Parathyroid adenoma (tissue), 2 donors: ENCODE results near the gene SPOCK3.

Experiments used
- H2AFZ ChIP-seq: fragments of 300-600 bp; sonication (generic); one replicate; pipeline ENCODE4 v1.7.0; 2017; ENCODE audit warnings: antibody characterized with exemption, mild to moderate bottlenecking
- H3K27ac ChIP-seq: fragments of 300-600 bp; sonication (generic); one replicate; pipeline ENCODE4 v1.7.0; 2017
- H3K27me3 ChIP-seq: fragments of 300-600 bp; sonication (generic); one replicate; pipeline ENCODE4 v1.7.0; 2017; ENCODE audit warnings: low read length; ENCODE audit not compliant: control insufficient read depth, insufficient read depth
- H3K36me3 ChIP-seq: fragments of 300-600 bp; sonication (generic); one replicate; pipeline ENCODE4 v1.7.0; 2017; ENCODE audit warnings: low read length; ENCODE audit not compliant: control insufficient read depth, insufficient read depth
- H3K4me1 ChIP-seq: fragments of 300-600 bp; sonication (generic); one replicate; pipeline ENCODE4 v1.7.0; 2017; ENCODE audit warnings: control low read depth
- H3K4me2 ChIP-seq: fragments of 300-600 bp; sonication (generic); one replicate; pipeline ENCODE4 v1.7.0; 2017; ENCODE audit warnings: low read length
- H3K4me3 ChIP-seq: fragments of 300-600 bp; sonication (generic); one replicate; pipeline ENCODE4 v1.7.0; 2017; ENCODE audit warnings: low read depth, low read length
- H3K79me2 ChIP-seq: fragments of 300-600 bp; sonication (generic); one replicate; pipeline ENCODE4 v1.7.0; 2017; ENCODE audit warnings: control low read depth
- H3K9ac ChIP-seq: fragments of 300-600 bp; sonication (generic); one replicate; pipeline ENCODE4 v1.7.0; 2017; ENCODE audit warnings: mild to moderate bottlenecking
- H3K9me3 ChIP-seq: fragments of 300-600 bp; sonication (generic); one replicate; pipeline ENCODE4 v1.7.0; 2017; ENCODE audit warnings: low read length; ENCODE audit not compliant: control insufficient read depth
- CTCF ChIP-seq: fragments of 300-600 bp; sonication (generic); IDR thresholded peaks from one replicate; pipeline ENCODE4 v1.7.0; 2017; ENCODE audit warnings: antibody characterized with exemption, mild to moderate bottlenecking
- donor health status: primary hyperparathyroidism.

The SPOCK3 gene

GRCh38 chr4:167218022-167218608, 16.2 kb downstream of the SPOCK3 start:
- Histone ChIP-seq H3K27ac (no peak overlapping the region), H2AFZ (peak overlapping the region; percentile 39), H3K4me2 (no peak overlapping the region), H3K4me3 (no peak overlapping the region), H3K79me2 (no peaks in the 10 kb centered on the region), H3K4me1 (peaks cover 4% of the 10 kb centered on the region), H3K36me3 (no peaks in the 10 kb centered on the region), H3K9me3 (no peaks in the 10 kb centered on the region), H3K9ac (no peak overlapping the region), H3K27me3 (no peaks in the 10 kb centered on the region)
- no peak for TF ChIP-seq CTCF

DNA sequence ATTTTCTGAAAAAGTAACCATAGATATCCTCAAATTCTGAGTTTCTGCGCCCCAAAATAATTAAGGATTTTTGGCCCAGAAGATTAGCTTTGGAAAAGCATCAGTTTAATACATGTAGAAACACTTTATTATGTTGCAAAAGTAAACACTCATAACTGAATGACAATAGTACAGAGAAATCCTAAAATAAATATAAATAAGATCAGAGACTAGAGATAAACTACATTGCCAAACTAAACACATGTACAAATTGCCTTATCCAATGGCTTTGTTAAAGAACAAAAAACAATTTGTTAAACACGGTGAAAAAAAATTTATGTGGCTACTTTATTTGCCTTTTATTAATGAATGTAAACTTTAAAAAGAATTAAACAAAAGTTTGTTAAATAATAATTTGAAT, 17.5 kb downstream of the SPOCK3 start:
- no peaks in the 10 kb centered on the region for H3K9me3 ChIP-seq
- no peaks in the 10 kb centered on the region for H3K79me2 ChIP-seq
- no peaks in the 10 kb centered on the region for H3K36me3 ChIP-seq
- peak overlapping the region; percentile 75 for H3K27ac ChIP-seq
- peaks cover 4% of the 10 kb centered on the region for H3K4me1 ChIP-seq
- no peak for TF ChIP-seq CTCF
- H2AFZ ChIP-seq, result no peak overlapping the region
- H3K4me2 ChIP-seq, result no peak overlapping the region
- no peak overlapping the region for H3K4me3 ChIP-seq
- H3K9ac ChIP-seq, result no peak overlapping the region
- H3K27me3 ChIP-seq, result no peaks in the 10 kb centered on the region

DNA sequence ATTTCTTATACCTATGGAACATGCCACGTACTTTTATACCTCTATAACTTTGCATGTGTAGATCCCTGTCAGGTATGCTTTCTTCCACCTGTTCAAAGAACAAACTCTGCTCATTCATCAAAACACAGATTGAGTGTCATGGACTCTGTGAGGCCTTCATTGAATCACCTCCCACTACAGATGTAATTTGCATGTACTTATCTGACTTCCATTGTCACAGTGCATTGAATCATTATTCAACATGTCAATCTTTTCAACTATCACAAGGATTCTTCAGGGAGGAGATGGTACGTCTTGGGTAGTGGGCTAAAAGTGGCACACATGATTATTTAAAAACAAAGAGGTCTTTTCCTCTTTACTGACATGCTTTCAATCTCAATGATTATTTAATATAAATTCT, 24.1 kb downstream of the SPOCK3 start:
- TF ChIP-seq CTCF, result no peak
- Histone ChIP-seq H3K4me1 (no peaks in the 10 kb centered on the region), H3K4me2 (no peak overlapping the region), H2AFZ (no peak overlapping the region), H3K27ac (no peak overlapping the region), H3K4me3 (no peak overlapping the region), H3K9ac (no peak overlapping the region), H3K9me3 (no peaks in the 10 kb centered on the region), H3K27me3 (no peaks in the 10 kb centered on the region), H3K36me3 (no peaks in the 10 kb centered on the region), H3K79me2 (no peaks in the 10 kb centered on the region)

DNA sequence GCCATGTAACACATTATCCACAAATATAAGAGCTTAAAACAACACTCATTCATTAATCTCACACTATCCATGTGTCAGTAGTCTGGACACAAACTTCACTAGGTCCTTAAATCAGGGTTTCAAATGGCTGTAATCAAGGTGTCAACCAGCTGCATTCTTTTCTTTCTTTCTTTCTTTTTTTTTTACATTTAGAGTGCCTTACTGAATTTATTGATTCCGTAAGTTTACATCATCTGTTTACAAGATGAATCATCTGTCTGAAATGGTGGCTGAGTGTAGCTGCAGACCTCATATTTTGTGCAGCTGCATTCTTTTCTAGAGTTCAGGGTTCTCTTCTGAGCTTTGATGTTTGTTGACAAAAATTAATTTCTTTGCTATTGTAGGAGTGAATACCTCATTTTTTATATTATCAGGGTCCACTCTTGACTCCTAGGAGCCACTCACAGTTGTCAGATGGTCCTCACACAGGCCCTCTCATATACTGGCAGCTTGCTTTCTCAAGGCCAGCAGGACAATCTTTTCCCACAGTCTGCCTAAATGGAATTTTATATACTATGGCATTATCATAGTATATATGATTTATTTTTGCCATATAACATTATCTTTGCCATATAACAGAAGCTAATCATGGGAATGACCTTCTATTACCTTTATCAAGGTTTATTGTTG, 37.8 kb downstream of the SPOCK3 start:
- Histone ChIP-seq H3K4me2 (no peak overlapping the region), H3K36me3 (no peaks in the 10 kb centered on the region), H2AFZ (no peak overlapping the region), H3K4me1 (no peaks in the 10 kb centered on the region), H3K4me3 (no peak overlapping the region), H3K79me2 (no peaks in the 10 kb centered on the region), H3K27ac (no peak overlapping the region), H3K9me3 (no peaks in the 10 kb centered on the region), H3K27me3 (no peaks in the 10 kb centered on the region), H3K9ac (no peak overlapping the region)
- no peak for TF ChIP-seq CTCF

DNA sequence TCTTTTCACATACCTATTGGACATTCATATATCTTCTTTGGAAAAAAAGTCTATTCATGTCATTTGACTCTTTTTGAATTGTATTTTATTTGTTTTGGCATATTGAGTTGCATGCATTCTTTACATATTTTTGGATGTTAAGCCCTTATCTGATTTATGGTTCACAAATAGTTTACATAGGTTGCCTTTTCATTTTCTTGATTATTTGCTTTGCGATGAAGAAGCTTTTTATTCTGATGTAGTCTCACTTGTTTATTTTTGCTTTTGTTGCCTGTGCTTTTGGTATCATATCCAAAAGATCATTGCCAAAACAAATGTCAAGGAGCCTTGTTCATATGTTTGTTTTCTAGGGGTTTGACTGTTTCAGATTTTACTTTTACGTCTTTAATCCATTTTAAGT, 43.9 kb downstream of the SPOCK3 start:
- Histone ChIP-seq H3K79me2 (no peaks in the 10 kb centered on the region), H3K4me1 (peaks cover 1% of the 10 kb centered on the region), H3K27ac (no peak overlapping the region), H3K4me2 (no peak overlapping the region), H3K4me3 (no peak overlapping the region), H3K27me3 (no peaks in the 10 kb centered on the region), H2AFZ (no peak overlapping the region), H3K9ac (no peak overlapping the region), H3K9me3 (no peaks in the 10 kb centered on the region), H3K36me3 (no peaks in the 10 kb centered on the region)
- TF ChIP-seq CTCF, result no peak
